Activated CD8-positive, alpha-beta memory T cell treated with anti-CD3 and anti-CD28 coated beads for 1 hour (primary cell): ENCODE data around the gene CRTAP.
"Not testable (repeated sequence)": the region's sequence is repeated elsewhere in the genome, so short reads cannot be mapped to it uniquely, and the experiment has no call there.

Source experiments
- DNase-seq, 2 donors: peaks; one replicate each; pipeline ENCODE4 v3.0.0-alpha.2; 2020; ENCODE audit warnings: low read depth in 1 of 2; ENCODE audit errors: extremely low read depth in 1 of 2

The CRTAP gene

GRCh38 chr3:33139006-33139623, 25.3 kb downstream of the CRTAP start:
- DNase-seq = not testable (repeated sequence)

- DNase-seq = no peak
Observed at GRCh38 chr3:33139996-33140395, 26.2 kb downstream of the CRTAP start.

- DNase-seq = no peak
Observed at GRCh38 chr3:33141006-33141405, 27.2 kb downstream of the CRTAP start.

GRCh38 chr3:33144433-33144832, 30.6 kb downstream of the CRTAP start:
- DNase-seq = peak in 1 of 2 donors; percentile 4

GRCh38 chr3:33145221-33145900, 31.5 kb downstream of the CRTAP start:
- no peak for DNase-seq

- no peak for DNase-seq
Observed at GRCh38 chr3:33145901-33146580, 32.2 kb downstream of the CRTAP start.

GRCh38 chr3:33146791-33147445, 33.1 kb downstream of the CRTAP start:
- DNase-seq = no peak

GRCh38 chr3:33149342-33149741, 35.5 kb downstream of the CRTAP start:
- no peak for DNase-seq

GRCh38 chr3:33152363-33153360, 38.8 kb downstream of the CRTAP start:
- no peak for DNase-seq

- no peak for DNase-seq
Observed at GRCh38 chr3:33153782-33154181, 40.0 kb downstream of the CRTAP start.

- no peak for DNase-seq
Observed at GRCh38 chr3:33155301-33155700, 41.5 kb downstream of the CRTAP start.

GRCh38 chr3:33159234-33159633, 45.4 kb downstream of the CRTAP start:
- DNase-seq = no peak

- DNase-seq = no peak
Observed at GRCh38 chr3:33159981-33160380, 46.2 kb downstream of the CRTAP start.

GRCh38 chr3:33162621-33163020, 48.8 kb downstream of the CRTAP start:
- not testable (repeated sequence) for DNase-seq

- no peak for DNase-seq
Observed at GRCh38 chr3:33165372-33165771, 51.6 kb downstream of the CRTAP start.

- DNase-seq = no peak
Observed at GRCh38 chr3:33166095-33166494, 52.3 kb downstream of the CRTAP start.

GRCh38 chr3:33167284-33167683, 53.5 kb downstream of the CRTAP start:
- no peak for DNase-seq

GRCh38 chr3:33167716-33168336, 54.0 kb downstream of the CRTAP start:
- DNase-seq = no peak

- DNase-seq = no peak
Observed at GRCh38 chr3:33170531-33170930, 56.7 kb downstream of the CRTAP start.

GRCh38 chr3:33171580-33171979, 57.8 kb downstream of the CRTAP start:
- DNase-seq = no peak
